Activated CD8-positive, alpha-beta T cell treated with anti-CD3 and anti-CD28 coated beads for 36 hours (primary cell): ENCODE results near the gene CACNA2D3. TPM values are rescaled to one million over a fixed set of nuclear protein-coding genes. Genes with fewer than 3 reads are reported as not detected.

Source experiments
- ATAC-seq: fragments of 200-7000 bp; cut with Tn5 transposase; one replicate; pipeline ENCODE4 v1.10.0; 2021; ENCODE audit warnings: mild to moderate bottlenecking, moderate library complexity
- CTCF ChIA-PET: fragments of 350-600 bp; sonication (Branson Sonifier 250); formaldehyde crosslinking; loops from one replicate; lab custom pipeline; 2021; ENCODE audit warnings: antibody characterized with exemption; lab: Charles Lee
- POLR2A ChIA-PET: fragments of 350-600 bp; sonication (Branson Sonifier 250); formaldehyde crosslinking; loops from one replicate; lab custom pipeline; 2021; ENCODE audit warnings: antibody characterized with exemption; lab: Charles Lee
- DNase-seq: peaks from one replicate; pipeline ENCODE4 v3.0.0-alpha.2; 2020
- H3K27ac Mint-ChIP-seq: one replicate; pipeline ENCODE4 v1.8.0; 2021; ENCODE audit warnings: mild to moderate bottlenecking, mixed read lengths
- H3K27me3 Mint-ChIP-seq: one replicate; pipeline ENCODE4 v1.8.0; 2021; ENCODE audit warnings: mixed read lengths
- H3K36me3 Mint-ChIP-seq: one replicate; pipeline ENCODE4 v1.8.0; 2021; ENCODE audit warnings: low read depth, mixed read lengths
- H3K4me1 Mint-ChIP-seq: one replicate; pipeline ENCODE4 v1.8.0; 2021; ENCODE audit warnings: low read depth, mixed read lengths
- H3K4me3 Mint-ChIP-seq: one replicate; pipeline ENCODE4 v1.8.0; 2021; ENCODE audit warnings: mild to moderate bottlenecking, moderate library complexity, mixed read lengths
- H3K9me3 Mint-ChIP-seq: one replicate; pipeline ENCODE4 v1.8.0; 2021; ENCODE audit warnings: mixed read lengths
- CTCF ChIP-seq: fragments of 200-600 bp; IDR thresholded peaks from one replicate; pipeline ENCODE4 v1.8.0; 2022; ENCODE audit warnings: antibody characterized with exemption, mild to moderate bottlenecking
- intact Hi-C: fragments of 100-400 bp; cut with micrococcal nuclease; formaldehyde crosslinking; loops from one replicate; pipeline ENCODE4 v1.10.0; 2022
- total RNA-seq, 2 experiments: library from RNA; stranded (reverse); gene quantifications; one replicate each; pipeline ENCODE4 v1.2.3, GENCODE V29; 2021

CACNA2D3 gene
- total RNA-seq, 2 experiments from 2014 or later = not detected

- H3K27me3 Mint-ChIP-seq = no peaks in the 10 kb centered on the region
- no peak for ATAC-seq
- no peaks in the 10 kb centered on the region for H3K36me3 Mint-ChIP-seq
These were observed 633.4 kb downstream of the CACNA2D3 start for GRCh38 chr3:54755756-54756155.

GRCh38 chr3:54756330-54756731 lies 634.0 kb downstream of the CACNA2D3 start:
- no peak overlapping the region for H3K4me3 Mint-ChIP-seq
- H3K27me3 Mint-ChIP-seq = no peaks in the 10 kb centered on the region
- H3K9me3 Mint-ChIP-seq = no peaks in the 10 kb centered on the region
- no peak for TF ChIP-seq CTCF
- CTCF ChIA-PET = no interaction called here
- H3K36me3 Mint-ChIP-seq = no peaks in the 10 kb centered on the region
- intact Hi-C loops = no loop called here
- H3K4me1 Mint-ChIP-seq = no peaks in the 10 kb centered on the region
- POLR2A ChIA-PET = no interaction called here
- DNase-seq = no peak
- no peak for ATAC-seq
- no peak overlapping the region for H3K27ac Mint-ChIP-seq

More at GRCh38 chr3:54755756-54756155, 633.4 kb downstream of the CACNA2D3 start:
- no peak for TF ChIP-seq CTCF
- Mint-ChIP-seq H3K9me3 (no peaks in the 10 kb centered on the region), H3K4me1 (no peaks in the 10 kb centered on the region), H3K27ac (no peak overlapping the region), H3K4me3 (no peak overlapping the region)
- no peak for DNase-seq
- intact Hi-C loops = no loop called here
- CTCF ChIA-PET = no interaction called here
- POLR2A ChIA-PET = no interaction called here

GRCh38 chr3:54758461-54758860 lies 636.1 kb downstream of the CACNA2D3 start:
- intact Hi-C loops = no loop called here
- H3K9me3 Mint-ChIP-seq = no peaks in the 10 kb centered on the region
- ATAC-seq = no peak
- CTCF ChIA-PET = no interaction called here
- DNase-seq = no peak
- no peaks in the 10 kb centered on the region for H3K36me3 Mint-ChIP-seq
- no peak overlapping the region for H3K27ac Mint-ChIP-seq
- no peak for TF ChIP-seq CTCF
- H3K4me3 Mint-ChIP-seq = no peak overlapping the region
- POLR2A ChIA-PET = no interaction called here
- no peaks in the 10 kb centered on the region for H3K27me3 Mint-ChIP-seq
- H3K4me1 Mint-ChIP-seq = no peaks in the 10 kb centered on the region

GRCh38 chr3:54759166-54759565 lies 636.8 kb downstream of the CACNA2D3 start:
- POLR2A ChIA-PET = no interaction called here
- H3K4me1 Mint-ChIP-seq = no peaks in the 10 kb centered on the region
- no peak for ATAC-seq

GRCh38 chr3:54760201-54760600 lies 637.8 kb downstream of the CACNA2D3 start:
- ChIA-PET POLR2A (no interaction called here), CTCF (no interaction called here)
- TF ChIP-seq CTCF = no peak
- DNase-seq (no peak), ATAC-seq (no peak)
- H3K9me3 Mint-ChIP-seq = no peaks in the 10 kb centered on the region
- H3K27me3 Mint-ChIP-seq = no peaks in the 10 kb centered on the region
- H3K27ac Mint-ChIP-seq = no peak overlapping the region
- no peaks in the 10 kb centered on the region for H3K4me1 Mint-ChIP-seq
- intact Hi-C loops = no loop called here
- H3K36me3 Mint-ChIP-seq = no peaks in the 10 kb centered on the region
- H3K4me3 Mint-ChIP-seq = no peak overlapping the region

More at GRCh38 chr3:54759166-54759565, 636.8 kb downstream of the CACNA2D3 start:
- no peaks in the 10 kb centered on the region for H3K27me3 Mint-ChIP-seq
- CTCF ChIA-PET = no interaction called here
- no peaks in the 10 kb centered on the region for H3K36me3 Mint-ChIP-seq
- no peaks in the 10 kb centered on the region for H3K9me3 Mint-ChIP-seq
- no peak for DNase-seq
- intact Hi-C loops = no loop called here
- no peak overlapping the region for H3K4me3 Mint-ChIP-seq
- TF ChIP-seq CTCF = no peak
- H3K27ac Mint-ChIP-seq = no peak overlapping the region
